Activated CD8-positive, alpha-beta memory T cell treated with anti-CD3 and anti-CD28 coated beads for 36 hours (primary cell): ENCODE results near the gene MAPK9. TPM values are rescaled to one million over a fixed set of nuclear protein-coding genes. Genes with fewer than 3 reads are reported as not detected.

ENCODE experiments used
- CTCF ChIA-PET: fragments of 350-600 bp; sonication (Branson Sonifier 250); formaldehyde crosslinking; loops from one replicate; lab custom pipeline; 2021; ENCODE audit warnings: antibody characterized with exemption; lab: Charles Lee
- POLR2A ChIA-PET: fragments of 350-600 bp; sonication (Branson Sonifier 250); formaldehyde crosslinking; loops from one replicate; lab custom pipeline; 2021; ENCODE audit warnings: antibody characterized with exemption; lab: Charles Lee
- total RNA-seq, 2 experiments: library from RNA; stranded (reverse); gene quantifications; one replicate each; pipeline ENCODE4 v1.2.3, GENCODE V29; 2021

Gene MAPK9
- total RNA-seq, 2 experiments from 2014 or later = 43.4 to 46.3 TPM

DNA sequence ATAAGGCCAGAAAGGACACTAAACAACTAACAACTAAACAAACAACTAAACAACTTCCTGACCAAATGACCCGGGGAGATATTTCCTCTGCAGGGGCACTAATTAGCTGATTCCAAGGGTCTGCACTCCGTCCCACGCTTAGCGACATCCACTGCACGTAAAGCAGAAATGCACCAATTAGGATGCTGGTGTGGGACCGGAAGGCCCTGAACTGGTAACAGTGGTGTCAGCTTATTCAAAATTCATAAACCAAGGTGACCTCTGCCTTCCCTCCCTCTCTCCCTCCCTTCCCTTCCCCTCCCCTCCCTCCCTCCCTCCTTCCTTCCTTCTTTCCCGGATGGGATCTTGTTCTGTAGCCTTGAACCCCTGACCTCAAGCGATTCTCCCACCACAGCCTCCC lies 92.5 kb downstream of the MAPK9 start:
- CTCF ChIA-PET = interaction anchor here (1.4 kb wide), 1 partner anchor 11 kb away, joined by 3 read pairs; no protein-coding TSS in a partner anchor
- POLR2A ChIA-PET = no interaction called here

DNA sequence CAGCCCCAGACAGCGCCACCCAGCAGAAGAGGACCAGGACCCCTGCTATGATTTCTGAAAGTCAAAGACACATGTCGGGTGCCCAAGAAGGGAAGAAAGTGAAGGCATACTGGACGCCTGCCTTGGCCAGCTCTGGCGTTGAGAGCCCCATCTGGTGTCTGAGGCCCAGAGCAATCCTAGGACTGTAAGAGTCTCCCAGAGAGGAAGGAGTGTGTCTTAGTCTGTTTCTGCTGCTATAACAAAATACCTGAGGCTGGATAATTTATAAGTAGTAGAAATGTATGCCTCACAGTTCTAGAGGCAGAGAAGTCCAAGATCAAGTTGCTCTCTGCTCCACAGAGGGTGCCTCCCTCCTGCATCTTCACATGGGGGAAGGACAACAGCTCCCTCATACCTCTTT lies 93.7 kb downstream of the MAPK9 start:
- ChIA-PET POLR2A (no interaction called here), CTCF (no interaction called here)

DNA sequence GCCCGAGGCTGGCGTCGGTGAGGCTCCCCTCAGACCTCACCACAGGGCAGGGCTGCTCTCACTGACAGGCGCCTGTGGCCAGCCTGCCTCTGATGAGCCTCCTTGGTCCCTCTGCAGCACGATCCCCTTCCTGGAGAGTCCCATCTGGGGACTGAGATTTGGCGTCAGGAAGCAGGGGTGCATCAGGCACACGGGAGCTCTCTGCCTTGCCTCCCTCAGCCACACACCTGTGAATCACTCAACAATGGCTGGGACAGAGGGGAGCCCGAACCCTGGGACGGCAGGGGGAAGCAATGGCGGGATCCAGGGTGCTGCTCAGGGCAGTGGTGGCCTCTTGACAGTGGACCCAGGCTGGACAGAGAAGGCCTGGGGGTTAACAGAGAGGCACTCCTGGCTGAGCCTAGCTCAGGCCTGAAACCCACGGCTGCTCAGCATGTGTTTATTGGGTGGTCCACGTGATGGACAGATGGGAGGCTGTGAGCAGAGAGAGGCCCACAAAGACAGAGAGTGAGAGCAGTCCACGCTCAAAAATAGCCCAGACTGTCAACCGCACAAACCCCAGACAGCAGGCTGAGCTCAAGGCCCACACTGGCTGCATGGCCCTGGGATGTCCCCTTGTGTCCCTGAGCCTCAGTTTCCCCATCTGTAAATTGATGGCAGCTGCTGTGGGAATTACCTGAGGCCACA lies 94.7 kb downstream of the MAPK9 start:
- POLR2A ChIA-PET = no interaction called here
- CTCF ChIA-PET = no interaction called here

DNA sequence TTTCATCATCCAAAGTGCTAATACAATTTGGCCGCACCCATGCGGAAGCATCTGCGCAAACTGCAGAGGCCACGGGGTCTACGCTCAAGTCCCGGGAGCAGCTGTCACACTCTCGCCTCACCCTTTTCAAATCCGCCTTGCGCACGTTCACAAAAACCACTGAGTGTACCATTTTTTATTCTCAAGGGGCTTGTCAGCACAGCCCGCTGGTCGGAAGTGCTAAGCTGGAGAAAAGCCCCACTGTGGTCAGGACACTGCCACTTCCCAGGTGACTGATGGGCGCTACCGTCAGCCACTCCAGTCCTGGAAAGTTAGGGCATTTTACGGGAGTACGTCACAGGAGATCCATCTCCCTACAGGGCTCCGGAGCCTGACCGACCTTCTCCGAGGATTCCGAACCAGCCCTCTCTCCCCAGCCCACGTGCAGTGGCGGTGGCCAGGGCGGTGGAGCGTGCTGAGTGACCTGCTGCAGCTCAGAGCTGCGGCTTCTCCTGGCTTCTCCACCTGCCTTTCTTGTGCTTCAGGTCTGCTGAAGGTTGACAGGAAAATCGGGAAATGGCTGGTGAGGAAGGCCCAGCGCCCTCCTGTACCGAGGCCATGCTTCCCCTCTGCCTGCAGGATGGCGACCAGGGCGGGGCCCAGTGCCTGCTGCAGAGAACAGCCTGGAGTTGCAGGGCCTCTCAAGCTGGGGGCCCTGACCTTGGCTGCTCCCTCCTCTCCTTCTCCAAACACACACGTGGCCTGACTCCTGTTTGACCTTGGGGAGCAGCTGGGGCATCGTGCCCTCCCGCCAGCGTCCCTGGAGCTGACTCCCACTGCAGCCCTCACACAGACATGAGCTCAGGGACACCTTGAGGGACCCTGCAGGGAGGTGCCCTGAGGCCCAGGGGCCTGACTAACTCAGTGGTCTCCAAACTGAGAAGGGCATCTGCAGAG lies 97.2 kb downstream of the MAPK9 start:
- ChIA-PET POLR2A (no interaction called here), CTCF (interaction anchor here (0.6 to 1.5 kb wide), 2 partner anchors 14 to 105 kb away, joined by 3 read pairs; partner anchors contain the start of gene RASGEF1C)

DNA sequence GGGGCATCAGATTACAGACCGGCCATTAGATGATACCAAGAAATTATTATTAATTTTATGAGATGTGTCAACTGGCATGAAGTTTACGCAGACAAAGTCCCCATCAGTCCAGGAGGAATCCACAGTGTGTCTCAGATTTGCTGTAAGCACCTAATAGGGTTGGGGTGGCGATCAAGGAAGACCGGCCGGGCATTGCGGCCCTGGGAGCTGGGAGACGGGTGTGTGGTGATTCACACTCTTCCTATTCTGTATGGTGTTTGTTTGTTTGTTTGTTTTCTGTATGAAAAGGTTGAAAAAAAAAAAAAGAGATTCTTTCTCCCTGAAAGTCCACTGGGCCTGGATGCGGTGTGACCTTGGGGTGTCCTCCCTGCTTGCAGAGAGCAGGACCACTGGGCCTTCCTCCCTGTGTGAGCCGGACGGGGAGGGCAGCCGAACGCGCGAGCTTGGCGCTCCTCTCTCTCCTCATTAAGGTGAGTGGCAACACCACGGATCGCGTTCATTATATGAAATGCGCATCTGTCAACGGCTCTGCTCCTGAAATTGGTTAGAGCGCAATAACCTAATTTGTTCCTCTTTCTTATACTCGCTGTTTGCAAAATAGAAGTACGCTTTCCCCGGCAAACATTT lies 98.0 kb downstream of the MAPK9 start:
- ChIA-PET POLR2A (no interaction called here), CTCF (interaction anchor here (0.6 kb wide), 1 partner anchor 104 kb away, joined by 3 read pairs; no protein-coding TSS in a partner anchor)

DNA sequence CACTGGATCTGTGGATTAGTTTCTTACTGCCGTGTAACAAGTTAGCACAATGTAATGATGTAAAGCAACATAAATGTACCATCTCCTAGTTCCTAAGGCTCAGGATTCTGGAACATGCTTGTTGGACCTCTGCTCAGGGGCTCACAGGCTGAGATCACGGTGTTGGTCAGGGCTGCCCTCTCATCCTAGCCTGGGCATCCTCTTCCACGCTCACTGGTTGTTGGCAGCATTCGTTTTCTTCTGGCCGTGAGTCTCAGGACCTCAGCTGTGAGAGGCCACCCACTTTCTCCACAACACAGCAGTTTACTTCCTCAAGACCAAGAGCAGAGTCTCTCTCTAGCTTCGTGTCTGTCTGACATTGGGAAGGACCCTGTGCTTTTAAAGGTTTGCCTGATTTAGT lies 100.2 kb downstream of the MAPK9 start:
- ChIA-PET CTCF (no interaction called here), POLR2A (no interaction called here)

DNA sequence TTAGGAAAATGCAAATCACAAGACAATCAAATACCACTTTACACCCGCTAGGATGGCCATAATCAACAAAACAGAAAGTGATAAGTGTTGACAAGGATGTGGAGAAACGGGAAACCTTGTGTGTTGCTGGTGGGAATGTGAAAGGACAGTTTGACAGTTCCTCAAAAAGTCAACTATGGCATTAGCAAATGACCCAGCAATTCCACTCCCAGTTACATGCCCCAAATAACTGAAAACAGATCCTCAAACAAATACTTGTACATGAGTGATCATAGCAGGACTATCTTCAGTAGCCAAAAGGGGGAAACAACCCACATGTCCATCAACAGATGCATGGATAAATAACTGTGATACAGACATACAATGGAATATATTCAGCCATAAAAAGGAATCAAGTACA lies 104.1 kb downstream of the MAPK9 start:
- POLR2A ChIA-PET = no interaction called here
- CTCF ChIA-PET = no interaction called here

Other genes starting within 250 kb of the MAPK9 start
- gene RNF130, start 220.3 kb downstream of the MAPK9 start, total RNA-seq = 10 to 100 TPM; 15.3 to 15.7 TPM
- not detected for gene RASGEF1C, start 82.9 kb downstream of the MAPK9 start, total RNA-seq
- gene GFPT2, start 61.3 kb upstream of the MAPK9 start, total RNA-seq = under 1 TPM; 0.27 to 0.42 TPM
- gene CNOT6, start 202.3 kb upstream of the MAPK9 start, total RNA-seq = 10 to 100 TPM; 39.1 to 40.0 TPM